Endothelial cell of umbilical vein (primary cell): ENCODE measurements around the gene TNFAIP8L3. TPM values are rescaled to one million over a fixed set of nuclear protein-coding genes. Genes with fewer than 3 reads are reported as not detected.

ENCODE experiments used
- BruUV-seq: library from RNA; stranded (reverse); fragments of 400-500 nt; replicated peaks from 2 replicates; lab custom pipeline; 2021; lab: Mats Ljungman, UMichigan
- CTCF ChIA-PET: fragments of 300-600, 350-600 bp; sonication (Branson Sonifier 250); formaldehyde crosslinking; loops from one replicate; lab custom pipeline; 2021; ENCODE audit warnings: antibody characterized with exemption, inconsistent platforms; lab: Charles Lee
- POLR2A ChIA-PET: fragments of 300-600, 350-600 bp; sonication (Branson Sonifier 250); formaldehyde crosslinking; loops from one replicate; lab custom pipeline; 2021; ENCODE audit warnings: antibody characterized with exemption, inconsistent platforms; lab: Charles Lee
- DNase-seq: peaks from one replicate; pipeline ENCODE4 v3.0.0-alpha.2; 2011; ENCODE audit warnings: low read depth, low spot score
- FAIRE-seq: peaks from 2 replicates; lab custom pipeline; 2011; peaks lifted over from hg19 to GRCh38; lab: Jason Lieb, UNC
- H2AFZ ChIP-seq: 2 replicates; pipeline ENCODE4 v1.6.0; 2012; ENCODE audit warnings: low read depth, low read length, control low read depth, inconsistent platforms
- H3K27ac ChIP-seq: 2 replicates; pipeline ENCODE4 v1.5.1; 2011; ENCODE audit warnings: low read depth, mild to moderate bottlenecking, control low read depth, low read length, moderate library complexity; ENCODE audit not compliant: insufficient read depth
- H3K27me3 ChIP-seq, 2 experiments: 2 replicates each; pipeline versions ENCODE4 v1.6.0 to v1.6.1; 2011; ENCODE audit warnings: low read length in 2 of 2, mixed read lengths in 1 of 2; ENCODE audit not compliant: control insufficient read depth in 2 of 2, insufficient read depth in 2 of 2
- H3K36me3 ChIP-seq, 2 experiments: 2 replicates in 1 of 2; 3 replicates in 1 of 2; pipeline ENCODE4 v1.5.1; 2011; ENCODE audit warnings: low read length in 2 of 2, mild to moderate bottlenecking in 1 of 2, moderate library complexity in 1 of 2; ENCODE audit not compliant: control insufficient read depth in 2 of 2, insufficient read depth in 2 of 2; ENCODE audit errors: extremely low read depth in 1 of 2
- H3K4me1 ChIP-seq: 3 replicates; pipeline ENCODE4 v1.5.1; 2011; ENCODE audit warnings: mild to moderate bottlenecking, low read length; ENCODE audit not compliant: control insufficient read depth, insufficient read depth; ENCODE audit errors: extremely low read depth
- H3K4me2 ChIP-seq: 2 replicates; pipeline ENCODE4 v1.6.1; 2011; ENCODE audit warnings: low read length, control low read depth, mixed read lengths; ENCODE audit not compliant: insufficient read depth
- H3K4me3 ChIP-seq, 3 experiments: fragments of 200-600 bp in 1 of 3; sonication (generic), shearing (Covaris generic) in 1 of 3; replicated peaks in 1 of 3; 2 replicates each; pipeline ENCODE4 v1.5.1; 2011 to 2016; ENCODE audit warnings: control low read depth in 3 of 3, low read length in 3 of 3, mild to moderate bottlenecking in 2 of 3, inconsistent platforms in 1 of 3, low read depth in 1 of 3, moderate library complexity in 1 of 3; ENCODE audit not compliant: insufficient read depth in 1 of 3
- H3K79me2 ChIP-seq: 2 replicates; pipeline ENCODE4 v1.6.0; 2012; ENCODE audit warnings: low read length, inconsistent platforms; ENCODE audit not compliant: control insufficient read depth, insufficient read depth
- H3K9ac ChIP-seq: replicated peaks from 2 replicates; pipeline ENCODE3; 2011; ENCODE audit warnings: low read length, control low read depth; ENCODE audit not compliant: insufficient read depth; ENCODE audit errors: extremely low read depth
- H3K9me1 ChIP-seq: replicated peaks from 3 replicates; pipeline ENCODE4 v1.6.0; 2011; ENCODE audit warnings: mild to moderate bottlenecking, low read length; ENCODE audit not compliant: control insufficient read depth, insufficient read depth; ENCODE audit errors: extremely low read depth
- H3K9me3 ChIP-seq: replicated peaks from 2 replicates; pipeline ENCODE4 v1.5.1; 2012; ENCODE audit warnings: low read length, inconsistent platforms; ENCODE audit not compliant: control insufficient read depth, insufficient read depth
- H4K20me1 ChIP-seq: replicated peaks from 2 replicates; pipeline ENCODE3; 2011; ENCODE audit warnings: mild to moderate bottlenecking, low read length; ENCODE audit not compliant: control insufficient read depth, insufficient read depth; ENCODE audit errors: extremely low read depth
- EZH2 ChIP-seq: IDR thresholded peaks from 2 replicates; pipeline ENCODE4 v1.6.1; 2012; ENCODE audit warnings: borderline replicate concordance, low read depth, mild to moderate bottlenecking, moderate library complexity, low read length, inconsistent platforms; ENCODE audit not compliant: severe bottlenecking
- FOS ChIP-seq: IDR thresholded peaks from 2 replicates; pipeline ENCODE4 v1.6.1; 2011; ENCODE audit warnings: mild to moderate bottlenecking, low read length, moderate library complexity, borderline replicate concordance; ENCODE audit not compliant: insufficient read depth
- GATA2 ChIP-seq: IDR thresholded peaks from 2 replicates; pipeline ENCODE4 v1.7.0; 2011; ENCODE audit warnings: low read depth, mild to moderate bottlenecking, moderate library complexity, mixed read lengths, low read length; ENCODE audit not compliant: insufficient read length, insufficient read depth
- JUN ChIP-seq: IDR thresholded peaks from 2 replicates; pipeline ENCODE4 v1.6.1; 2011; ENCODE audit warnings: borderline replicate concordance, low read depth; ENCODE audit not compliant: insufficient read length, insufficient read depth
- MYC ChIP-seq: IDR thresholded peaks from one replicate; pipeline ENCODE4 v1.6.1; 2011; ENCODE audit warnings: mild to moderate bottlenecking, low read depth, low read length
- POLR2A ChIP-seq: IDR thresholded peaks from 2 replicates; pipeline ENCODE4 v1.6.1; 2012; ENCODE audit warnings: low read depth, mild to moderate bottlenecking, control low read depth, low read length
- POLR2AphosphoS5 ChIP-seq: IDR thresholded peaks from 2 replicates; pipeline ENCODE4 v1.6.1; 2012; ENCODE audit warnings: low read depth, mild to moderate bottlenecking, control low read depth, low read length, moderate library complexity; ENCODE audit not compliant: insufficient read depth
- dilution Hi-C: fragments of 300-500 bp; cut with MboI; formaldehyde crosslinking; loops from one replicate; pipeline ENCODE4 v1.15.0; 2019; ENCODE audit warnings: low sequenced_read_pairs; ENCODE audit not compliant: extremely low pct_ligation_motif_present
- intact Hi-C: fragments of 100-400 bp; cut with micrococcal nuclease; formaldehyde crosslinking; loops from one replicate; pipeline ENCODE4 v1.10.0; 2022
- polyA plus RNA-seq, 4 experiments: library from polyadenylated mRNA; depleted of rRNA in 3 of 4; stranded (reverse) in 3 of 4; unstranded in 1 of 4; fragments of >200 nt; gene quantifications; 2 replicates each; pipeline versions ENCODE4 v1.2.1 to v1.2.3, GENCODE V29; 2011 to 2012; ENCODE audit warnings: missing spikeins in 1 of 4
- total RNA-seq: library from RNA; stranded (reverse); gene quantifications from 2 replicates; pipeline ENCODE4 v1.2.3, GENCODE V29; 2021
- TF ChIP-seq, protein P1 (sequence below), 2 donors: IDR thresholded peaks; 1 replicate in 1 of 2; 2 replicates in 1 of 2; pipeline ENCODE4 v1.5.1; 2011; ENCODE audit warnings: low read length in 2 of 2, mild to moderate bottlenecking in 2 of 2, moderate library complexity in 2 of 2, control low read depth in 1 of 2, inconsistent platforms in 1 of 2, low read depth in 1 of 2; ENCODE audit not compliant: insufficient read depth in 1 of 2; ENCODE audit errors: extremely low read depth in 1 of 2
- TF ChIP-seq, protein P2 (sequence below): IDR thresholded peaks from 2 replicates; pipeline ENCODE4 v1.6.1; 2011; ENCODE audit not compliant: insufficient read depth, insufficient read length

Gene TNFAIP8L3
- total and polyA plus RNA-seq, 2 donors (not counting 3 experiments of a cell fraction or from before 2014, with no cell fraction given): 8.8 to 38.3 TPM

DNA sequence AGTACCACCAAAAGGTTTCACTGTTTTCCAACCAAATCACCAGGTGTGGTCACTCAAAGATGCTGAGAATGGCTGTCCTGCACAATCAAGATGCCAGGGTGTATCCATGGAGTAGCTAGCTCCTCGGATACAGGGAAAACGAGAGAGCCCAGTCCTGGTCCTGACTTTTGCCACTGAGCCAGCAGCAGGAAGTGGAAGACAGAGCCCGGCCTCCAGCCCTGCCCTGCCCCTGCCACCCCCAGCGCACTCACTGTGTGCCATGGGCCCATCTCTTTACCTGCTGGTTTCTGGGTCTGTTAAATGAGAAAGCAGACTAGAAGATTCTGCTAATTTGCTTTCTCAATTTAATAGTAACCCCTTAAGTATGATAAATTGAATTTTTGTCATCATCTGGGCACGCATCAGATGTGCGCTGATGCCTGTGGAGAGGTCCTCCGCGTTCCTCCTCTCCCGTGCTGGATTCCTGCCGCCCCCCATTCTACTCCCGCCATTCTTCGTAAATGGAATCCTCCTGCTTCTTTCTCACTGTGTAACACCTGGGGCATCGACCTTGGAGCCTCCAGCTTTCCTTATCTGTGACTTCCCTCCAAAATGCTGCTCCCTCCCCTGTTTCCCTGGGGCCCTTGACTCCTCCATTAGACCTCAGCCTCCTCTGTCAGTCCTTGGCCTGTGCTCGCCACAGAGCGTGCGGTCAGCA is 18.0 kb downstream of the TNFAIP8L3 start:
- POLR2A ChIA-PET: interaction anchor here (0.5 kb wide), 1 partner anchor 18 kb away, joined by 4 read pairs; the partner anchor contains the start of gene TNFAIP8L3
- Histone ChIP-seq H3K36me3 (no peaks in the 10 kb centered on the region), H3K4me3 (no peak overlapping the region), H3K79me2 (peaks cover 86% of the 10 kb centered on the region), H3K9ac (no peak overlapping the region), H3K27ac (peak overlapping the region; percentile 62), H3K9me1 (no peaks in the 10 kb centered on the region), H2AFZ (no peak overlapping the region), H3K9me3 (no peaks in the 10 kb centered on the region), H4K20me1 (no peaks in the 10 kb centered on the region), H3K4me2 (no peak overlapping the region), H3K4me1 (peaks cover 3% of the 10 kb centered on the region), H3K27me3 (no peaks in the 10 kb centered on the region)
- no TSS peak for BruUV-seq
- TF ChIP-seq, protein P1, sequence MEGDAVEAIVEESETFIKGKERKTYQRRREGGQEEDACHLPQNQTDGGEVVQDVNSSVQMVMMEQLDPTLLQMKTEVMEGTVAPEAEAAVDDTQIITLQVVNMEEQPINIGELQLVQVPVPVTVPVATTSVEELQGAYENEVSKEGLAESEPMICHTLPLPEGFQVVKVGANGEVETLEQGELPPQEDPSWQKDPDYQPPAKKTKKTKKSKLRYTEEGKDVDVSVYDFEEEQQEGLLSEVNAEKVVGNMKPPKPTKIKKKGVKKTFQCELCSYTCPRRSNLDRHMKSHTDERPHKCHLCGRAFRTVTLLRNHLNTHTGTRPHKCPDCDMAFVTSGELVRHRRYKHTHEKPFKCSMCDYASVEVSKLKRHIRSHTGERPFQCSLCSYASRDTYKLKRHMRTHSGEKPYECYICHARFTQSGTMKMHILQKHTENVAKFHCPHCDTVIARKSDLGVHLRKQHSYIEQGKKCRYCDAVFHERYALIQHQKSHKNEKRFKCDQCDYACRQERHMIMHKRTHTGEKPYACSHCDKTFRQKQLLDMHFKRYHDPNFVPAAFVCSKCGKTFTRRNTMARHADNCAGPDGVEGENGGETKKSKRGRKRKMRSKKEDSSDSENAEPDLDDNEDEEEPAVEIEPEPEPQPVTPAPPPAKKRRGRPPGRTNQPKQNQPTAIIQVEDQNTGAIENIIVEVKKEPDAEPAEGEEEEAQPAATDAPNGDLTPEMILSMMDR (IDR thresholded peaks at IDR 0.05; ENCODE audit: extremely low read depth in 1 of 2, insufficient read depth in 1 of 2, low read depth in 1 of 2, low read length in 2 of 2): no peak
- TF ChIP-seq GATA2: no peak
- TF ChIP-seq EZH2: no peak
- TF ChIP-seq MYC: no peak
- TF ChIP-seq POLR2A: no peak
- TF ChIP-seq, protein P2, sequence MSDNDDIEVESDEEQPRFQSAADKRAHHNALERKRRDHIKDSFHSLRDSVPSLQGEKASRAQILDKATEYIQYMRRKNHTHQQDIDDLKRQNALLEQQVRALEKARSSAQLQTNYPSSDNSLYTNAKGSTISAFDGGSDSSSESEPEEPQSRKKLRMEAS: no peak
- TF ChIP-seq JUN: no peak
- TF ChIP-seq FOS: no peak
- no peak for TF ChIP-seq POLR2AphosphoS5
- DNase-seq (no peak), FAIRE-seq (no peak)
- CTCF ChIA-PET: interaction anchor here (1.1 to 3.4 kb wide), 2 partner anchors 11 to 14 kb away, joined by 3 to 13 read pairs; no protein-coding TSS in a partner anchor
- dilution Hi-C loops (no loop called here), intact Hi-C loops (loop anchor here (1.0 kb wide), 1 partner anchor 17 kb away; no protein-coding TSS in a partner anchor)
